GM19043 (cell line): ENCODE data around the gene APOL2.
"Not testable (repeated sequence)": the region's sequence is repeated elsewhere in the genome, so short reads cannot be mapped to it uniquely, and the experiment has no call there.

Experiments used
- ATAC-seq: cut with Tn5 transposase; IDR thresholded peaks from one replicate; pipeline ENCODE4 v1.9.1; 2021; ENCODE audit warnings: low read depth; ENCODE audit not compliant: unreplicated experiment

Gene APOL2

GRCh38 chr22:36225333-36225922, 13.9 kb downstream of the APOL2 start:
- no peak for ATAC-seq

- no peak for ATAC-seq
These were observed 15.1 kb downstream of the APOL2 start for GRCh38 chr22:36224245-36224644.

DNA sequence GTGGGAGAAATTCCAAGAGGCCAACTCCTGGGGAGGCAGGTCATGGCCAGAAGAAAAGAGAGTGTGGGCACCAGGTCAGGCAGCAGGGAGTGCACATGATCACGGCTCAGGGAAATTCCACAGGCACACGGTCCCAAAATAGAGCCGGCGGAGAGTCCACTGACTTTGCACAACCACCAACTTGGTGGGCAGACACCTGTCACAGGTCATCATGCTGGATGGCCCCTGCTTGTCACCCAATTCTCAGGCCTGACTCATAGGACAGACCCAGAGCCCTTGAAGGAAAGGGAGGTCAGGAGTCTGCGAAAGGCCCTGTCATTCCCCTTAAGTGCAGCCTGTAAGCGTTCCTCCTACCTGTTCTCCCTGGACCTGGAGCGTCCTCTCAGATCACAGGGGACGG, 15.8 kb downstream of the APOL2 start:
- ATAC-seq = no peak

DNA sequence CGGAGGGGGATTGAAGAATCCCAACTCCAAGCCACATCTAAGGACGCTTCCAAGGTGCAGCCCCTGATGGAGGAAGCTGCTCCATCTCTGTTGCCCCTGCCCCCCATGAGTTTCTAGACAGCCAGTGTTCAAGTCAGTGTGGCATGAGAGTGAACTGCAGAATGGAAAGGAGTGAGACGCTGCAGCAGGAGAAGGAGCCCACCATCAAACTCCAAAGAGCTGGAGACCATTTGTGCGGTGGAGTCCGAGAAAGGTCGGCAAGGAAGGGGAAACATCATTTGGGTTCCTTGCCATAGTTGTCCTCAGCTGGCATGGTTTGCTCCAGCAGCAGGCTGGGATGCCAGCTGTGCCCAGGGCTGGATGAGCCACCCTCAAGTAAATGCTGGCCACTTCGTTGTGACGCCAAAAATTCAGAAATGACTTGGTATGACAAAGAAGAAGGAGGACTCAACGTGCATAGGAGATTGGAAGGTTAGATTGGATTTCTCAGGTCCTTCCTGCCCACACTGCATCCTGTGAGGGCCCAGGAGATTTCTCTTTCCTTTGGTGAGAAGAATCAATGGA, 16.4 kb downstream of the APOL2 start:
- no peak for ATAC-seq

DNA sequence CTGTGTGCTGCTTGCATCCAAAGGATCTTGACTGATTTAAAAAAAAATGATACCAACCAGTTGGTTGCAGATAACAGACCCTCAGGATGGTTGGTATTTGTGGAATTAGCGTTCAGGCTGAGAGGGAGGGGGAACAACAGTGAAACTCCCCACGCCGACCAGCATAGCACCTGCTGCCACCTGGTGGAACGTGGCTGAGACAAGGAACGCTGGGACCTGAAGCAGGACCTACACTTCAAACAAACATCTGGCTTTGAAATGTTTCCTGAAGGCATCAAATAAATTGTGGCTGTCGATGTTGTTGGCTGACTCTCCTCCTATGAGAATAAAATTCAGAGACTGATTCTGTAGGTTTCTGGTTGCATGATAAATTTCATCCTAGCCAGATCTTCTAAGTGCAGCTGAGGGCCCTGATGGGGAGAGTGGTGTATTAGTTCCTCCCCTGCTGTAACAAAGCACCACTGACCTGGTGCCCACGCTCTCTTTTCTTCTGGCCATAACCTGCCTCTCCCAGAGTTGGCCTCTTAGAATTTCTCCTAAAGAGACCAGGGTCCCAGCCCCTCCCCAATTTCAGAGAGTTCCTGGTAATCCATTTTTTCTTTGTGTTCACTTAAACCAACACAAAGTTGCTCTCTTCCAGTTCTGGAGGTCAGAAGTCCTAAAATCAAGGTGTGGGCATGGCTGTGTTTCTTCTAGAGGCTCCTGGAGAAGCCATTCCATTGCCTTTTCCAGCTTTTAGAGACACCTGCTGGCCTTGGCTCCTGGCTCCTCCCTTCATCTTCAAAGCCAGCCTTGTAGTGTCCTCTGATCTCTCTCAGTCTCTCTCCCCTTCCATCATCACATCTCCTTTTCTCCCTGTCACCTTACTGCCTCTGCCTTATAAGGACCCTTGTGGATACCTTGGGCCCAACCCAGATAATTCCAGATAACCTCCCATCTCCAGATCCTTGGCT, 17.3 kb downstream of the APOL2 start:
- ATAC-seq = no peak

DNA sequence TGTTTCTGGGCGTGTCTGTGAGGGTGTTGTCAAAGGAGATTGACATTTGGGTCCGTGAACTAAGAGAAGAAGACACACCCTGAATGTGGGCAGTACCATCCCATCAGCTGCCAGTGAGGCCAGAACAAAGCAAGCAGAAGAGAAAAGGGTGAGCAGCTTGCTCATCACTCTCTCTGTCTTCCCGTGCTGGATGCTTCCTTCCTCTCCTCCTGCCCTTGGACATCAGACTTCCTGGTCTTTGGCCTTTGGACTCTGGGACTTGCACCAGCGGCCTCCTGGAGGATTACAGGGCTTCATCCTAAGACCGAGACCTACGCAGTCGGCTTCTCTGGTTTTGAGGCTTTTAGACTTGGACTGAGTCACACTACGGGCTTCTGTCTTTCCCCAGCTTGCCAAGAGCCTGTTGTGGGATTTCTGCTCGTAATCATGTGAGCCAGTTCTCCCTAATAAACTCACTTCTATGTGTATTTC, 18.8 kb downstream of the APOL2 start:
- no peak for ATAC-seq

GRCh38 chr22:36218648-36219193, 20.6 kb downstream of the APOL2 start:
- ATAC-seq = no peak

- ATAC-seq = no peak
These were observed 23.3 kb downstream of the APOL2 start for GRCh38 chr22:36215981-36216380.

DNA sequence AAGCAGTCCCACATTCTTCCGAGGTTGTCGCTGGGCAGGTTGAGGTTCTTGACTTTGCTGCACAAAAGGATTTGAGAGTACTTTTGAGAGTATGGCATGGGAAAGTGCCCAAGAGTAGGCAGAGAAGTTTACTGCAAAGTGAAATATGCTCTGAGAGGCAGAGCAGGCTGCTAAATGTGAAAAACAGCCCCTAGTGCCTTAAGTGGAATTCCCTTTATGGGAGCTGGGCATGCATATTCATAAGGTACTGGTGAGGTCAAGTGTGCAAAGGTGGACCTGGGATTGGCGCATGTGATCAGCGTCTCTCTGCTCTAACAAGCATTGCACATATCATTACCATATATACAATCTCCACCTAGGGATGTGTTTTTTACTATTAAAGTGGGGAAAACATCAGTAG, 25.7 kb downstream of the APOL2 start:
- no peak for ATAC-seq

DNA sequence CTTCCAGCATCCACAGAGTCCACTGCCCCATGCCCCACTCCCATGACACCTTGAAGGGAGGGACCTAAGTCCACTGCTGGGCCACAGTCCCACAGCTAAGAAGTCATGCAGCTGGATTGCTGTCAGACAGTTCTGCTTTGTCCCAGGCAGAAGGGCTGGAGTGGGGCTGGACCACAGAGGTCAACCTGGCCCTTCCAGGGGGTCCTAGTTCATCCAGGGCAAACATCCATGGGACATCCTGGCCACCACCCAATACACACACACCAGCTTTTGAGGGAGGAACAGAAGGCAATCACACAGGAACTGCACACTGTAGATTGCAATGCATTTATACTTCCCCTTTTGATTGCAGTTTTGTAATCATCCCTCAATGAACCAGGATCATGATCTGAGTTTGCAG, 26.4 kb downstream of the APOL2 start:
- ATAC-seq = no peak

DNA sequence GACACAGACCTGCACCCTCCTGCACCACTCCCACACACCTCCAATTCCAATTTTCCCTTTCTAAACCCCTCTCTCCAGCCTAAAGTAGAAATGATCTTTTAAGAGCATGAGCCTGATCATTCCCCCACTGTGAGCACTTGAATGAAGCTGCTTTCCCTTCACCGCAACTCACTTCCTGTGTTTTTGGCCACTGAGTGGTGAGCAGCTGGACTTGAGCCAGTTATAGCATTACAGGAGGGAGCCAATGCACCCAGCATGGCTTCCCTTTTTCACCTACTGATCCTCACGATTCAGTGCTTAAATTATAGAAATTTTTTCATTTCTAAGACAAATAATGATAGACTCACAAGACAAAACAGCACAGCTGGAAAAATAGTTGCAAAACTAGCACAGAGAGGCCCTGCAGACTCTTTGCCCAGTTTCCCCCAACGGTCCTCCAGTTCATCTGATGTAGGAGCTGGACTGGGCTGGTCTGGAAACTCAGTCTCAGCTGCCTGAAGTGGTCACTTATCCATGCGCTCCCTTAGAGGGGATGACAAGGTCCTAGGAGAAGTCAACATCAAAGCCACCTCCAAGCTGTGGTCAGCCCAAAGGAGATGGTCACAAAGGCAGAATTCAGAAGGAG, 28.0 kb downstream of the APOL2 start:
- no peak for ATAC-seq

- no peak for ATAC-seq
These were observed 29.1 kb downstream of the APOL2 start for GRCh38 chr22:36210224-36210623.

DNA sequence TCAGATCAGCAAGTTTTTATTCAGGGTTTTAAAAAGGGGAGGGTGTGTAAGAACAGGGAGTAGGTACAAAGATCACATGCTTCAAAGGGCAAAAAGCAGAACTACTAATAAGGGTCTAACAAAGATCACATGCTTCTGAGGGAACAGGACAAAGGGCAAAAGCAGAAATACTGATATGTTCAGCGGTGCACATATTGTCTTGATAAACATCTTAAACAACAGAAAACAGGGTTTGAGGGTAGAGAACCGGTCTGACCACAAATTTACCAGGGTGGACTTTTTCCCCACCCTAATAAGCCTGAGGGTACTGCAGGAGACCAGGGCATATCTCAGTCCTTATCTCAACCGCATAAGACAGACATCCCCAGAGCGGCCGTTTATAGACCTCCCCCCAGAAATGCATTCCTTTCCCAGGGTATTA, 29.8 kb downstream of the APOL2 start:
- not testable (repeated sequence) for ATAC-seq

GRCh38 chr22:36208914-36209313, 30.4 kb downstream of the APOL2 start:
- no peak for ATAC-seq

DNA sequence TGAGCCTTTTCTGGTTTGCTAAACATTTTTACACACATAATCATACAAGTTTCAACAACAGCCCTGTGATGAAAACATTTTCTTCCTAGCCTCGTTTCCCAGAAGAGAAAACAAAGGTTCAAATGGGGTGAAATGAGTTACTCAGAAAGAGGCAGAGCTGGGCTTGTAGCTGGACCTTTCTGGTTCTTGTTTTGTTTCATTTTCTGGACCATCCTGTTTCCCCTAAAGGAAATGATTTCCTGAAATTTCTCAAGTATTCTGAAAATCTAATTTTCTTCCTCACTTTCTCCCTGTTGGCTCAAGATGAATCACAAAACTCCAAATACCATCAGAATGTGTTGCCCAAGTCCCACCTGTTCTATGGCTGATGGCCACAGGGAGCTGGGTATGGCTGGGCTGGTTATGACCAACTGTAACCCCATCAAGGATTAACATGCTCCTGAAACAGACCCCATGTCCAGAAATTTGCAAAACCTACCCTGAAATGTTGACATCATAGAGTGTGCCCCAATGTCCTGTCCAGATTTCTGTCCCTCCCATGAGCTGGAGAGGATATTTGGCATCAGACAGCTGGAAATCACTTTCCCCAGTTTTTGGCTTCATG, 31.1 kb downstream of the APOL2 start:
- no peak for ATAC-seq

GRCh38 chr22:36206255-36206654, 33.1 kb downstream of the APOL2 start:
- ATAC-seq = no peak

GRCh38 chr22:36205573-36205972, 33.8 kb downstream of the APOL2 start:
- ATAC-seq = not testable (repeated sequence)

DNA sequence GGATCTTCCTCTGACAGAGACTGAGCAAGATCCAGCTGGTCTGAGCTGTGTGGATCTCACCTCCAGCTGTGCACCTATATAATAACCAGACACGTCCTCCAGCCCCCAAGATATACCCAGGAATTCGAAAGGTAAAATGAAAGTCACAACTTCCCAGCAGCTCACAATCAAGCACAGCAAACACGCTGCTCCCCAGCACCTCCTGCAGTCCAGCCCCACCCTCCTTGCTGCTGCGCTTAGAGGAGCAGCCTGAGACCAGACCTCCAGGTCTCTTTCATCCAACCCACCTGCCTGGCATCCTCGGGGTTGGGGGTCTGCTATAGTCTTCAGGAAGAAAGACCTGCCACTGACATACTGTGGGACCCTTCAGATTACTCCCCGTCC, 34.7 kb downstream of the APOL2 start:
- ATAC-seq = no peak

- no peak for ATAC-seq
These were observed 35.2 kb downstream of the APOL2 start for GRCh38 chr22:36204001-36204631.

DNA sequence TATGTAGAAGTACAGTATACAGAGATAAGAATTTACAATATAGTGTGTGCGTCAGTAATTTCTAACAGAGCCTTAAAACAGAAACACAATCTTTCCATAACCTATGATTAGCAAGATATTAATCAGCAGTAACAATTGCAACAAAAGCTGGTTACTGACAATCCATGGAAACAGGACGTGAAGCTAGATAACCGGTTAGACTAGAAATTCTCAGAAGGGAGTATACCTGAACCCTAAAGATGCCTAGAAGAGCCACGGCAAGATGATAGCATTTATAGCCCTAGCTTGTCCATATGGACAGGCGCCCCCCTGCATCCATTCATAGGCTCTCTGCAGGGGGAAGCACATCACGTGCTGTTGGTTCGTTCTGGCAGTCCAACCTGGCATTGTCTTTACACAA, 35.9 kb downstream of the APOL2 start:
- ATAC-seq = not testable (repeated sequence)
